Measurements from ENCODE around the gene EPB41L2.

- TF ChIP-seq CTCF (IDR thresholded peaks at IDR 0.05) (no peak), EP300 (IDR thresholded peaks at IDR 0.05) (no peak), POLR2A (IDR thresholded peaks at IDR 0.05) (no peak), POLR2AphosphoS5 (IDR thresholded peaks at IDR 0.05) (no peak)
These were observed 169.8 kb downstream of the EPB41L2 start for GRCh38 chr6:130893277-130893676.
